Measurements from ENCODE around the gene RPL35. TPM values are rescaled to one million over a fixed set of nuclear protein-coding genes. Genes with fewer than 3 reads are reported as not detected.

The RPL35 gene
- total and polyA plus RNA-seq, 10 of the 15 experiments (the other 5 are each of a cell fraction or from before 2014, with no cell fraction given) = 2,572 to 6,300 (median 3,864) TPM

- H3K27ac ChIP-seq (ENCODE audit: control insufficient read depth, insufficient read depth) = no peak overlapping the region
- SMC1A ChIA-PET (ENCODE audit: uncharacterized antibody, unreplicated experiment) = no interaction called here
- in situ Hi-C loops (cut with MboI) (no loop called here), intact Hi-C loops (cut with micrococcal nuclease; ENCODE audit: unreplicated experiment) (no loop called here)
- H4K20me1 ChIP-seq (ENCODE audit: control insufficient read depth, insufficient read depth) = no peaks in the 10 kb centered on the region
- TF ChIP-seq FOS (IDR thresholded peaks at IDR 0.05; ENCODE audit: borderline replicate concordance, extremely low read depth, insufficient read length) (no peak), JUNB (IDR thresholded peaks at IDR 0.05) (no peak), NR2C1 (IDR thresholded peaks at IDR 0.05) (no peak), RB1 (IDR thresholded peaks at IDR 0.05; ENCODE audit: borderline replicate concordance) (no peak), GATAD2B (conservative IDR thresholded peaks at IDR 0.05; ENCODE audit: low read depth) (no peak), YBX1 (IDR thresholded peaks at IDR 0.05) (no peak), ASH2L (IDR thresholded peaks at IDR 0.05; ENCODE audit: borderline replicate concordance, low read depth) (no peak), ZNF687 (IDR thresholded peaks at IDR 0.05) (no peak), CREB1 (IDR thresholded peaks at IDR 0.05; ENCODE audit: low read depth) (no peak), SUZ12 (IDR thresholded peaks at IDR 0.05; ENCODE audit: unreplicated experiment) (no peak), EZH2 (IDR thresholded peaks at IDR 0.05; ENCODE audit: borderline replicate concordance, control insufficient read depth, low read depth, low read length) (no peak)
- POLR2A ChIA-PET = no interaction called here
- no TSS peak for BruUV-seq (replicated peaks)
- CTCF ChIA-PET = no interaction called here
- WGBS (ENCODE audit: insufficient coverage, insufficient replicate concordance, low lambda C conversion rate, missing lambda C conversion rate) = 79% methylated on average over 1 of the region's 1 CpG
- no peaks in the 10 kb centered on the region for H3K9me3 ChIP-seq (replicated peaks; ENCODE audit: control insufficient read depth, insufficient read depth, low read length)
- no peak overlapping the region for H3K4me3 ChIP-seq
- H3K4me1 ChIP-seq (ENCODE audit: control insufficient read depth, insufficient read depth, low read length) = no peaks in the 10 kb centered on the region
- H3K27me3 ChIP-seq (replicated peaks in 1 of 2; ENCODE audit: control insufficient read depth in 2 of 2, insufficient read depth in 2 of 2, low read length in 1 of 2) = no peaks in the 10 kb centered on the region
- no peak for ATAC-seq
- no peaks in the 10 kb centered on the region for H3K79me2 ChIP-seq (ENCODE audit: control insufficient read depth, insufficient read depth, low read length)
- no peak overlapping the region for H3K4me2 ChIP-seq (ENCODE audit: control insufficient read depth, insufficient read depth)
- H3K9ac ChIP-seq (ENCODE audit: control insufficient read depth, insufficient read depth, low read length) = no peak overlapping the region
- peaks cover 0 to 4% of the 10 kb centered on the region in 2 experiments; a peak in 1 of 4 replicates for H3K36me3 ChIP-seq (ENCODE audit: control insufficient read depth in 2 of 2, insufficient read depth in 2 of 2, low read length in 1 of 2)
- RAD21 ChIA-PET (ENCODE audit: unreplicated experiment) = no interaction called here
- H2AFZ ChIP-seq (ENCODE audit: control insufficient read depth, low read depth, low read length) = no peak overlapping the region
- no peak for FAIRE-seq
- no peak for DNase-seq (ENCODE audit: low read depth, low spot score)
Observed at GRCh38 chr9:124906966-124907365, 45.2 kb upstream of the RPL35 start.

Measured in GM12878 (cell line).